Panc1 (cell line): Measurements from ENCODE around the gene MPPE1. TPM values are rescaled to one million over a fixed set of nuclear protein-coding genes. Genes with fewer than 3 reads are reported as not detected.

Experiments used
- ATAC-seq: fragments of 200-7000 bp; cut with Tn5 transposase; 2 replicates; pipeline ENCODE4 v1.9.1; 2020; ENCODE audit warnings: mild to moderate bottlenecking, moderate library complexity
- BruUV-seq: library from RNA; stranded (reverse); fragments of 400-500 nt; replicated peaks from 2 replicates; lab custom pipeline; 2021; lab: Mats Ljungman, UMichigan
- CTCF ChIA-PET: fragments of 300-600 bp; sonication (Branson Sonifier 250); formaldehyde crosslinking; loops from one replicate; lab custom pipeline; 2022; ENCODE audit warnings: antibody characterized with exemption; lab: Charles Lee
- POLR2A ChIA-PET: fragments of 300-600 bp; sonication (Branson Sonifier 250); formaldehyde crosslinking; loops from one replicate; lab custom pipeline; 2022; ENCODE audit warnings: antibody characterized with exemption; lab: Charles Lee
- DNase-seq: peaks from one replicate; pipeline ENCODE4 v3.0.0-alpha.2; 2010; ENCODE audit warnings: low read depth, low spot score
- H3K27ac ChIP-seq: 2 replicates; pipeline ENCODE4 v1.5.1; 2011; ENCODE audit warnings: mild to moderate bottlenecking, low read length, inconsistent platforms
- H3K27me3 ChIP-seq: fragments of 200-500 bp; sonication (Bioruptor generic); 2 replicates; pipeline ENCODE4 v1.6.0; 2014; ENCODE audit warnings: low read length, inconsistent platforms; ENCODE audit not compliant: control insufficient read depth, insufficient read depth
- H3K36me3 ChIP-seq: fragments of 200-500 bp; sonication (Bioruptor generic); 2 replicates; pipeline ENCODE4 v1.5.1; 2014; ENCODE audit warnings: inconsistent platforms, mild to moderate bottlenecking, low read length, moderate library complexity; ENCODE audit not compliant: control insufficient read depth, insufficient read depth
- H3K4me1 ChIP-seq: 2 replicates; pipeline ENCODE4 v1.5.1; 2011; ENCODE audit warnings: inconsistent platforms, mild to moderate bottlenecking, low read length, moderate library complexity; ENCODE audit not compliant: control insufficient read depth, insufficient read depth
- H3K4me3 ChIP-seq, 2 experiments: 2 replicates each; pipeline ENCODE4 v1.5.1; 2011 to 2012; ENCODE audit warnings: low read depth in 2 of 2, low read length in 2 of 2, mild to moderate bottlenecking in 2 of 2, inconsistent platforms in 1 of 2, moderate library complexity in 1 of 2
- H3K9me3 ChIP-seq: fragments of 200-500 bp; sonication (Bioruptor generic); 2 replicates; pipeline ENCODE4 v1.5.1; 2014; ENCODE audit warnings: low read depth, mild to moderate bottlenecking, inconsistent platforms, low read length, moderate library complexity; ENCODE audit not compliant: control insufficient read depth, insufficient read depth
- CTCF ChIP-seq: fragments of 450-650 bp; IDR thresholded peaks from 2 replicates; pipeline ENCODE4 v1.5.1; 2017; ENCODE audit warnings: mild to moderate bottlenecking
- POLR2AphosphoS5 ChIP-seq: IDR thresholded peaks from 2 replicates; pipeline ENCODE4 v1.6.1; 2012; ENCODE audit warnings: mild to moderate bottlenecking, low read depth, low read length, moderate library complexity
- REST ChIP-seq, 2 experiments: IDR thresholded peaks; 2 replicates each; pipeline ENCODE4 v1.6.1; 2011 to 2012; ENCODE audit warnings: low read depth in 2 of 2, control low read depth in 1 of 2, low read length in 1 of 2, mild to moderate bottlenecking in 1 of 2, moderate library complexity in 1 of 2; ENCODE audit not compliant: insufficient read depth in 1 of 2
- SIN3A ChIP-seq: IDR thresholded peaks from 2 replicates; pipeline ENCODE4 v1.6.1; 2012; ENCODE audit warnings: low read depth, mild to moderate bottlenecking, low read length, moderate library complexity, borderline replicate concordance; ENCODE audit not compliant: insufficient read depth
- TCF7L2 ChIP-seq: IDR thresholded peaks from 2 replicates; pipeline ENCODE4 v1.6.1; 2011; ENCODE audit warnings: mild to moderate bottlenecking, low read depth, low read length, inconsistent platforms
- in situ Hi-C: cut with HindIII; loops from 2 replicates; pipeline ENCODE4 v1.10.0; 2016; ENCODE audit warnings: low sequenced_read_pairs, low pct_unique_long_range_greater_than_20kb
- intact Hi-C: fragments of 100-400 bp; cut with micrococcal nuclease; formaldehyde crosslinking; loops from one replicate; pipeline ENCODE4 v1.10.0; 2022; ENCODE audit not compliant: unreplicated experiment
- total RNA-seq: library from RNA; stranded (reverse); gene quantifications from one replicate; pipeline ENCODE4 v1.2.1, GENCODE V29; 2021; ENCODE audit not compliant: unreplicated experiment

MPPE1 gene
- total RNA-seq, 1 experiment from 2014 or later = 37.1 TPM

GRCh38 chr18:11882636-11883035 lies 25.5 kb downstream of the MPPE1 start:
- Histone ChIP-seq H3K9me3 (no peaks in the 10 kb centered on the region), H3K4me3 (no peak overlapping the region), H3K4me1 (no peaks in the 10 kb centered on the region), H3K36me3 (no peaks in the 10 kb centered on the region), H3K27ac (no peak overlapping the region), H3K27me3 (no peaks in the 10 kb centered on the region)
- ChIA-PET POLR2A (no interaction called here), CTCF (no interaction called here)
- DNase-seq = no peak
- no peak for TF ChIP-seq SIN3A
- TF ChIP-seq POLR2AphosphoS5 = no peak
- TF ChIP-seq TCF7L2 = no peak
- TF ChIP-seq CTCF = no peak
- no peak for TF ChIP-seq REST (IDR thresholded peaks at IDR 0.05; ENCODE audit: insufficient read depth in 1 of 2, low read depth in 2 of 2, low read length in 1 of 2)
- ATAC-seq = no peak
- BruUV-seq = no TSS peak
- in situ Hi-C loops (no loop called here), intact Hi-C loops (no loop called here)

- Histone ChIP-seq H3K27ac (no peak overlapping the region), H3K4me1 (no peaks in the 10 kb centered on the region), H3K4me3 (no peak overlapping the region), H3K27me3 (no peaks in the 10 kb centered on the region), H3K9me3 (no peaks in the 10 kb centered on the region), H3K36me3 (no peaks in the 10 kb centered on the region)
- DNase-seq = no peak
- ATAC-seq = no peak
- in situ Hi-C loops (no loop called here), intact Hi-C loops (no loop called here)
- POLR2A ChIA-PET = no interaction called here
- CTCF ChIA-PET = no interaction called here
- BruUV-seq = no TSS peak
- no peak for TF ChIP-seq SIN3A
Measured at GRCh38 chr18:11880586-11881304, 27.4 kb downstream of the MPPE1 start.

- H3K4me3 ChIP-seq = no peak overlapping the region
- no peak overlapping the region for H3K27ac ChIP-seq
- intact Hi-C loops = no loop called here
- no peaks in the 10 kb centered on the region for H3K27me3 ChIP-seq
- H3K9me3 ChIP-seq = no peaks in the 10 kb centered on the region
- no peak for TF ChIP-seq REST (IDR thresholded peaks at IDR 0.05; ENCODE audit: insufficient read depth in 1 of 2, low read depth in 2 of 2, low read length in 1 of 2)
- ChIA-PET POLR2A (no interaction called here), CTCF (no interaction called here)
- DNase-seq (no peak), ATAC-seq (no peak)
- no TSS peak for BruUV-seq
- no peaks in the 10 kb centered on the region for H3K36me3 ChIP-seq
- no peaks in the 10 kb centered on the region for H3K4me1 ChIP-seq
- in situ Hi-C loops = no loop called here
Measured at GRCh38 chr18:11877497-11878135, 30.5 kb downstream of the MPPE1 start.
